GM21390 (cell line): ENCODE measurements around the gene DDIT4.
"Not testable (repeated sequence)": the region's sequence is repeated elsewhere in the genome, so short reads cannot be mapped to it uniquely, and the experiment has no call there.

ENCODE experiments used
- ATAC-seq: cut with Tn5 transposase; IDR thresholded peaks from one replicate; pipeline ENCODE4 v1.9.1; 2021; ENCODE audit not compliant: unreplicated experiment

Gene DDIT4

DNA sequence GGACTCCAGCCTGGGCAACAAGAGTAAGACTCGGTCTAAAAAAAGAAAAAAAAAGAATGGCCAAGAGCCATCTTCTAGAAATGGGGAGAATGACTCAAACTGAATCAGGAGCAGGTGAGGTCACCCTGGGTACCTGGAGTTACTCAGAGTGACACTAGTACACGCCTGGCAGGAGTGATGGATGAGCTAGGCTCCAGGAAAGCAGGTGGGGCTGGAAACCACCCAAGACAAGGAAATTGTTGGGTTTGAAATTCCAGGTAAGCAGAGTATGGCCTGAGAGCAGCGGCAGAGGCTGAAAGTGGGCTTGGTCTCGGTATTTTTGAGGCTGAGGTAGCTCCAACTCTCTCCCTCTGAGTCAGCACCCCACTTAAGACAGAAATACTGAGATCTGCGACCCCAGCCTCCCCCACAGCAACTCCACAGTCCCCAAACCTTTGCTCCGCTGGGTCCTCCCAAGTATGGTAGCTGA is 18.5 kb downstream of the DDIT4 start:
- no peak for ATAC-seq

GRCh38 chr10:72295330-72295910 is 21.7 kb downstream of the DDIT4 start:
- ATAC-seq, result no peak

- not testable (repeated sequence) for ATAC-seq
Observed at GRCh38 chr10:72296829-72297280, 23.1 kb downstream of the DDIT4 start.

GRCh38 chr10:72297281-72297804 is 23.6 kb downstream of the DDIT4 start:
- peak; percentile 51 for ATAC-seq

- peak; percentile 68 for ATAC-seq
Observed at GRCh38 chr10:72297805-72298591, 24.3 kb downstream of the DDIT4 start.

GRCh38 chr10:72298592-72299519 is 25.1 kb downstream of the DDIT4 start:
- ATAC-seq, result no peak

DNA sequence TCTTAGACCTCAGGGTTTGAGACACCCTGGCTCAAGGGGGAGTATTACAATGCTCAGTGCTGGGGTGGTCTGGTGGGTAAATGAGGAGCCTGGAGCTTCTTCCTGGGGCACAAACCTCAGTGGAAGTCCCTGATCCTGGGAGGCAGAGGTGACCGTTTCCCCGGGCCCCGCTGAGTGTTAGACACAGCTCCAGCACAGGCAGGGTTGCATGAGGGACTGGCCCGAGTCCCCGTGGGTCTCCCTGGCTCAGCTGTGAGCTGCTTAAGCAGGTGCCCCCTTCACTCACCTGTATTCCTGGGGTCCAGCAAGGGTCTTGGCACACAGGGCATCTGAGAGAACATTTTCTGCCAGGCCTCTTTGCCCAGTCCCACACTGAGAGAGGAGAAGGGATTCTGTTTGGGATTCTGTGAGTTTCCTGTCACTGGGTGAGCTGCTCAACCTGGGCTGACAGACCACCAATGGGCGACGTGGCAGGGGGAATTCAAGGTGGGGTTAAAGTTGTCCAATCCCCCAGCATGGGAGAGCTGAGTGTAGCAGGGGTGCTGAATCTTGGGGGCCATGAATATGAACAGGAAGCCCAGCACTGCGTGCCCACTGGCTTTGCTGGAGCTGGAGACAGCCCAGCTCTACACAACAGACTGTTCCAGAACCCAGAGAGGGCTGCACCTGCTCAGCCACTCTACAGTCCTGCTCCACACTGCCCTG is 29.9 kb downstream of the DDIT4 start:
- ATAC-seq, result no peak

DNA sequence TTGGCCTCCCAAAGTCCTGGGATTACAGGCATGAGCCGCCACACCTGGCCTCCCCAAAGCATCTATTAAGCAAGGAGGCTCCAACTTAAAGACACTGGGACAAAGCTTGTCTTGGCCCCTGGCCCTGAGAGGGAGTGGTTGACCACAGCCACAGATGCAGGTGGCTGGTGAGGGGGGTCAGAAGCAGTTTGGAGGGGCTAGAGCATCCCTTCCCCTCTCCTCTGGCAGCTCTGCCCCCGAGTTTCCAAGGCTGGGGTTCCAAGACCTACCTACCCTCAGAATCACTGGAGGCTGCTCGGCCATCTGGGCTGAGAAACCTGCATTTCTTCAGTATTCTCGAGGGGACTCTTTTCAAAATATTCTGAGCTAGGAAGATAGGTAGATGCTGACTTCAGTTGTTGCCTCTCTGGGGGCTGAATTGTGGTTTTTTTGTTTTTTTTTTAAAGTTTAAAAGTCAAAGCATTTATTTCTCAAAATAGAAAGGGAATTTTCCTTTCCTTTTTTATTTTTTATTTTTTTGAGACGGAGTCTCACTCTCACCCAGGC is 32.6 kb downstream of the DDIT4 start:
- ATAC-seq, result no peak

- not testable (repeated sequence) for ATAC-seq
Observed at GRCh38 chr10:72307711-72308110, 34.0 kb downstream of the DDIT4 start.

- no peak for ATAC-seq
Observed at GRCh38 chr10:72308320-72308987, 34.7 kb downstream of the DDIT4 start.

DNA sequence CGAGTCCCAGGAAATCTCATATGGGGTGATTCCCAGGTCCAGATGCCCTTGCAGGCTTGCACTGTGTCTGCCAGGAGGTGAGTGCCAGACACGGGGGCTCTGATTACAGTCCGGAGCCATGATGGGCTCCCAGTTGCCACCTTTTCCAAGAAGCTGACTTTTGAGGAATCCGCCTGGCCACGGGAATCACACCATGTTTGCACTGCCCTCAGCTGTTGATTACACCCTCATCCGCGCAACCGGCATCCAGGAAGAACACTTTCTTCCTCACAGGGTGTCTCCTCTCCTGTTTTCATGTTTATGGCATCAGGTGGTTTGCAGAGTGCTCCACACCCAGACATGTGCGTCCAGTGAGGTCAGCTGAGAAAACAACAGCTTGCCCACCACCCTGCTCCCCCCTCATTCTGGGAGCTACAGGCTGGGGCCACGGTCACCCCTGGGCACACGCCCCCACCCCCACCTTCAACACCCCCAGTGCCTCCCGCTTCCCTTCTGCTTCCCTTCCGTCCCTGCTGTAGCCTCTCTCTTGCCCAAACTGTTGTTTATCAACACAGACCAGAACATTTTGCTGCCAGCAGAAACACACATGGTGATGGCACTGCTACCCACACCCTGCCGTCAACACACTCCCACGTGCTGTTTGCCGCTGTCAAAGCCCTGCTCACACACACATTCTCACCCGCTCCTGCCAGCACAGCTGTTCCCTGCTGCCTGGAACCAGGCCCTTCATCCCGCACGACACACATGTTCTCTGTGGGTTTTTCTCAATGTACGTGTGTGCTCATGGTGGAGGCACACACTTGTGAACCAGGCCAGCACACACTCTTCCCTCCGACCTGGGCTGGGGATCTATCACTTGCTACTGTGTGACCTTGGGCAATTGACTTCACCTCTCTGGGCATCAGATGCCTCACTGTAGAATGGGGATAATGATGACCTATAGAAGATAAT is 35.8 kb downstream of the DDIT4 start:
- no peak for ATAC-seq

DNA sequence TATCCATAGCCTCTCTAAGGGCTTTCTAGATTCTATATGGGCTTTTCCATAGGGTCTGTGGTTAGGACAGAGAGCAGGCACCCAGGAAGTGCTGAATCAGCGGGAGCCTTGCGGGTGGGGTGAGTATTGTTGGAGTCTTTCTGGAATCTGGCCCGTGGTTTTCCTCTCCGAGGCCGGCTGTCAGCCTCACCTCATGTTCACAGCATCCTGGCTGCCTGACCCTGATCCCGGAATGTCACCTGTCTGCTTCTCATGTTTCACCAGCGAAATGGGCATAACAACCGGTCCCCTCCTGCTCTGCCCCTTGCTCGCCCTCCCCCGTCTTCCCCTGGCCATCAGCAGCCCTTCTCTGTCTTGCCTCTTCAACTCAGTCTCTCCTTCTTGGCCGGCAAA is 36.5 kb downstream of the DDIT4 start:
- no peak for ATAC-seq

GRCh38 chr10:72310636-72311035 is 36.9 kb downstream of the DDIT4 start:
- no peak for ATAC-seq

DNA sequence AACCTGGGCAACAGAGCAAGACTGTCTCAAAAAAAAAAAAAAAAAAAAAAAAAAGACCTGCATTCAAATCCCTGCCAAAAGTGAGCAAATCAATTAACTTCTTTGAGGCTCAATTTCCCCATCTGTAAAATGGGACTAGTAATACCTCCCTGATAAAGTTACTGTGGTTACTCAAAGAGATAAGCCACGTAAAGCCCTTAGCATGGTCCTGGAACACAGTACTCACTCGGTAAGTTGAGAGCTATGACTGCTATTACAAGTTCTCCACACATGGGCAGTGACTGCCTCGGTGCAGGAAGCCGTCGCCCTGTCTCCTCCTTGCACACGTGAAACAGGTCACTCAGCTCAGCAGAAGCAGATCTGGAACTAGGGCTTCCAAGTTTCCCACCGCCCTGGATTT is 37.9 kb downstream of the DDIT4 start:
- no peak for ATAC-seq

- no peak for ATAC-seq
Observed at GRCh38 chr10:72312865-72313391, 39.2 kb downstream of the DDIT4 start.

DNA sequence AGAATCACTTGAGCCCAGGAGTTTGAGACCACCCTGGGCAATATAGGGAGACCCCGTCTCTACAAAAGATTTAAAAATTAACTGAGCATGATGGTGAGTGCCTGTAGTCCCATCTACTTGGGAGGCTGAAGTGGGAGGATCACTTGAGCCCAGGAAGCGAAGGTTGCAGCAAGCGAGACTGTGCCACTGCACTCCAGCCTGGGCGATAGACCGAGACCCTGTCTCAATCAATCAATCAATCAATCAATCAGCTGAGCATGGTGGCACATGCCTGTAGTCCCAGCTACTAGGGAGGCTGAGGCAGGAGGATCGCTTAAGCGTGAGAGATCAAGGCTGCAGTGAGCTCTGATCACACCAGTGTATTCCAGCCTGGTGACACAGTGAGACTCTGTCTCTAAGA is 40.5 kb downstream of the DDIT4 start:
- ATAC-seq, result no peak

DNA sequence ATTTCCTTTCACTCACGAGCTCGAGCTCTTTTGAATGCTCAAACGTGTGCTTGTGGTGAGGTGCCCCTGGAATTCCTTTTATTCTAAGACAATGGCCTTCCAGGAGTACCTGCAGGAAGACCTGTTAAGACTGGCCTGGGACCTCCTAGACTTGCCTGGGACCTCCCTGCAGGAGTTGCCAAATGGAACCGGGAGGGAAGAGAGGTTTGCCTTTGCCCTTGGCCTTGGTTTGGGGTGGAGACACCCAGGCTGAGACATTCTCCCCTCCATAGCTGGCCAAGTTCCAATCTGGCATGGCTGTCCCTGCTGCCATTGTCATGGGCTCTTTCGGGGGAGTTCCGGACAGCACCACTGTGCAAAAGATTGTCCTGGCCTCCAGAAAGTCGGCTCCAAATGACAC is 41.3 kb downstream of the DDIT4 start:
- no peak for ATAC-seq

GRCh38 chr10:72315611-72316385 is 42.1 kb downstream of the DDIT4 start:
- no peak for ATAC-seq
